Natural killer cell (primary cell): ENCODE results near the gene BACH1. TPM values are rescaled to one million over a fixed set of nuclear protein-coding genes. Genes with fewer than 3 reads are reported as not detected.

Experiments
- ATAC-seq, 3 donors: fragments of 150-1000 bp in 2 of 3; fragments of 200-7000 bp in 1 of 3; cut with Tn5 transposase; 1 replicate in 1 of 3; 2 replicates in 2 of 3; pipeline ENCODE4 v1.10.0; 2021; ENCODE audit warnings: mild to moderate bottlenecking in 2 of 3, moderate library complexity in 2 of 3
- DNase-seq, 2 donors: peaks; one replicate each; pipeline versions ENCODE4 v3.0.0 to v3.0.0-alpha.2; 2013 to 2021; ENCODE audit warnings: mixed read lengths in 1 of 2
- H3K27ac ChIP-seq: one replicate; pipeline ENCODE4 v1.5.1; 2013; ENCODE audit warnings: mild to moderate bottlenecking, low read length
- H3K27me3 ChIP-seq: one replicate; pipeline ENCODE4 v1.6.1; 2013; ENCODE audit warnings: low read length; ENCODE audit not compliant: control insufficient read depth, insufficient read depth
- H3K36me3 ChIP-seq: one replicate; pipeline ENCODE4 v1.6.1; 2013; ENCODE audit warnings: low read length; ENCODE audit not compliant: control insufficient read depth, insufficient read depth
- H3K4me1 ChIP-seq: one replicate; pipeline ENCODE4 v1.6.1; 2013; ENCODE audit warnings: low read length; ENCODE audit not compliant: control insufficient read depth, insufficient read depth
- H3K4me3 ChIP-seq: one replicate; pipeline ENCODE4 v1.5.1; 2013; ENCODE audit warnings: low read length
- H3K9me3 ChIP-seq: one replicate; pipeline ENCODE4 v1.6.1; 2013; ENCODE audit warnings: low read length; ENCODE audit not compliant: control insufficient read depth, insufficient read depth
- H3K27ac Mint-ChIP-seq, 2 donors: one replicate each; pipeline ENCODE4 v1.8.0; 2022; ENCODE audit warnings: mild to moderate bottlenecking in 2 of 2, mixed read lengths in 2 of 2, moderate library complexity in 1 of 2
- H3K27me3 Mint-ChIP-seq, 2 donors: one replicate each; pipeline ENCODE4 v1.8.0; 2022; ENCODE audit warnings: low read depth in 2 of 2, mixed read lengths in 2 of 2
- H3K36me3 Mint-ChIP-seq: one replicate; pipeline ENCODE4 v1.8.0; 2022; ENCODE audit warnings: mixed read lengths
- H3K4me1 Mint-ChIP-seq, 2 donors: one replicate each; pipeline ENCODE4 v1.8.0; 2022; ENCODE audit warnings: mixed read lengths in 2 of 2
- H3K4me3 Mint-ChIP-seq: one replicate; pipeline ENCODE4 v1.8.0; 2022; ENCODE audit warnings: mild to moderate bottlenecking, moderate library complexity, mixed read lengths
- H3K9me3 Mint-ChIP-seq, 2 donors: one replicate each; pipeline ENCODE4 v1.8.0; 2022; ENCODE audit warnings: mixed read lengths in 2 of 2
- WGBS: methylation state at CpG from one replicate; pipeline ENCODE4 v1.1.7; 2013; ENCODE audit warnings: missing lambda C conversion rate; ENCODE audit not compliant: insufficient coverage; 5-methylcytosine and 5-hydroxymethylcytosine counted together
- intact Hi-C: fragments of 100-400 bp; cut with micrococcal nuclease; formaldehyde crosslinking; loops from one replicate; pipeline ENCODE4 v1.14.2; 2022
- total RNA-seq, 4 donors: library from RNA; stranded (reverse); fragments of 120-200 nt in 1 of 4; gene quantifications; one replicate each; pipeline versions ENCODE4 v1.2.3 to v1.2.4, GENCODE V29; 2013 to 2022
- TF ChIP-seq, protein P1 (sequence below): fragments of 200-600 bp; IDR thresholded peaks from one replicate; pipeline ENCODE4 v1.8.0; 2022; ENCODE audit warnings: antibody characterized with exemption

BACH1 gene
- total RNA-seq, 3 donors from 2014 or later (not counting 1 experiment from before 2014, with no cell fraction given) = 74.2 to 111 (median 86.3) TPM

DNA sequence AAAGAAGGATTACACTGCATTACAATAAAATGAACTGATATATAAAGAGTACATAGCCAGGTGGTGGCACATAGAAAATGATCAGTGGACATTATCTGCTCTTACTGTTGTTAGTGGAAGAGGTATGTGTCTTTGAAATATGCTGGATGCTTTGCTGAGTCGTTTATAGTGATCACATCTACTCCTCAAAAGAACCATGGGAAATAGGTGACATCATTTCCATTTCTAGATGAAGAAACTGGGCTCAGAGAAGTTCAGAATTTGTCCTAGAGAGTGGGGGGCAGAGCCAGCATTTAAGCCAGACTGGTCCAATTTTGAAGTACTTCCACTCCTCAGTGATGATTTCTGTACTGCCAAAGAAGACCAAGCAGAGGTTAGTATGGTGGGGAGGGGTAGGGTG, 34.0 kb upstream of the BACH1 start:
- intact Hi-C loops = loop anchor here (10.0 kb wide), 1 partner anchor 80 kb away; no protein-coding TSS in a partner anchor
- no peaks in the 10 kb centered on the region for H3K27me3 ChIP-seq
- Mint-ChIP-seq H3K27ac (no peak overlapping the region), H3K9me3 (no peaks in the 10 kb centered on the region), H3K36me3 (no peaks in the 10 kb centered on the region), H3K4me3 (no peak overlapping the region), H3K4me1 (no peaks in the 10 kb centered on the region), H3K27me3 (peaks cover 3 to 8% of the 10 kb centered on the region in 2 donors)
- H3K36me3 ChIP-seq = no peaks in the 10 kb centered on the region
- H3K9me3 ChIP-seq = no peaks in the 10 kb centered on the region
- DNase-seq = no peak
- no peak for ATAC-seq
- H3K27ac ChIP-seq = no peak overlapping the region
- TF ChIP-seq, protein P1, sequence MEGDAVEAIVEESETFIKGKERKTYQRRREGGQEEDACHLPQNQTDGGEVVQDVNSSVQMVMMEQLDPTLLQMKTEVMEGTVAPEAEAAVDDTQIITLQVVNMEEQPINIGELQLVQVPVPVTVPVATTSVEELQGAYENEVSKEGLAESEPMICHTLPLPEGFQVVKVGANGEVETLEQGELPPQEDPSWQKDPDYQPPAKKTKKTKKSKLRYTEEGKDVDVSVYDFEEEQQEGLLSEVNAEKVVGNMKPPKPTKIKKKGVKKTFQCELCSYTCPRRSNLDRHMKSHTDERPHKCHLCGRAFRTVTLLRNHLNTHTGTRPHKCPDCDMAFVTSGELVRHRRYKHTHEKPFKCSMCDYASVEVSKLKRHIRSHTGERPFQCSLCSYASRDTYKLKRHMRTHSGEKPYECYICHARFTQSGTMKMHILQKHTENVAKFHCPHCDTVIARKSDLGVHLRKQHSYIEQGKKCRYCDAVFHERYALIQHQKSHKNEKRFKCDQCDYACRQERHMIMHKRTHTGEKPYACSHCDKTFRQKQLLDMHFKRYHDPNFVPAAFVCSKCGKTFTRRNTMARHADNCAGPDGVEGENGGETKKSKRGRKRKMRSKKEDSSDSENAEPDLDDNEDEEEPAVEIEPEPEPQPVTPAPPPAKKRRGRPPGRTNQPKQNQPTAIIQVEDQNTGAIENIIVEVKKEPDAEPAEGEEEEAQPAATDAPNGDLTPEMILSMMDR = no peak
- no peaks in the 10 kb centered on the region for H3K4me1 ChIP-seq
- 100% methylated on average over 1 of the region's 1 CpG for WGBS
- H3K4me3 ChIP-seq = no peak overlapping the region

DNA sequence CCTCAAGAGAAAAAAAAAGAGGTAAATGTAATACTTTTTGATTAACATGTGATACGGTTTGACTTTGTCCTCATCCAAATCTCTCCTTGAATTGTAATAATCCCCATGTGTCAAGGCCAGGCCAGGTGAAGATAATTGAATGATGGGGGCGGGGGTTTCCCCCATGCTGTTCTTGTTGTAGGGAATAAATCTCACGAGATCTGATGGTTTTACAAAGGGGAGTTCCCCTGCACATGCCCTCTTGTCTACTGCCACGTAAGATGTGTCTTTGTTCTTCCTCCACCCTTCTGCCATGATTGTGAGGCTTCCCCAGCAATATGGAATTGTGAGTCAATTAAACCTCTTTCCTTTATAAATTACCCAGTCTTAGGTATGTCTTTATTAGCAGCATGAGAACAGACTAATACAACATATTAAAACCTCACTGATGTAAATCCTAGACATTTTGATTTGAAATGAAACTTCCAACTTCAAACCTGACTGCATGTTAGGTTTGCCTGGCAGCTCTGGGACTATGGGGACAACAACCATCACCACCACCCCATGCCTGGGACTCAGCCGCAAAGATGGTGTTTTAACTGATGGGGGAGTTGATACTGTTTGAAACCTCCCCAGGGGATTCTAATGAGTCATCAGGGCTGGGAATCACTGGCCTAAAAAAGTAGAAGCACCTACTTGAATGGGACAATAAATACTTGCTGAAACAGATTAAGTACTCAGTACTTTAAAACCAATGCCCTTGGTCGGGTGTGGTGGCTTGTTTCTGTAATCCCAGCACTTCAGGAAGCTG, 32.8 kb upstream of the BACH1 start:
- no peak for ATAC-seq
- intact Hi-C loops = loop anchor here (10.0 kb wide), 1 partner anchor 79 kb away; no protein-coding TSS in a partner anchor

DNA sequence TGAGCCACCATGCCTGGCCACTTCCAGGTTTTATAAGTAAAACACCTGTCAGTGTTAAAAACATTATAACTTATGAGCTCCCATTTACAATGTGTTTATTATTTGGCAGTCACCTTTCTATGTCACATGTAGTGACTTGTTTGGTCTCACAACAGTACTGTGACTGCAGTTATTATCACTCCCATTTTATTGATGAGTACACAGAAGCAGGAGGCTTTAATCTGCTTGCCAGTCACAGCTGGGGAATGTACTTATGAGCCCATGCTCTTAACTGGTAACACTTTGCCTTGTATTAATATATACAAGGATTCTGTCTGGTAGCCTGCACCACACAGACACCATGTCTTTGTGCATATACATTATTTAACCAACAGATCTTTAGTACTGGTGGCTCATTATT, 31.1 kb upstream of the BACH1 start:
- Histone ChIP-seq H3K36me3 (no peaks in the 10 kb centered on the region), H3K27ac (no peak overlapping the region), H3K27me3 (no peaks in the 10 kb centered on the region), H3K4me3 (no peak overlapping the region), H3K9me3 (no peaks in the 10 kb centered on the region), H3K4me1 (no peaks in the 10 kb centered on the region)
- intact Hi-C loops = loop anchor here (10.0 kb wide), 1 partner anchor 77 kb away; no protein-coding TSS in a partner anchor
- no peaks in the 10 kb centered on the region for H3K9me3 Mint-ChIP-seq
- H3K4me1 Mint-ChIP-seq = no peaks in the 10 kb centered on the region
- ATAC-seq (no peak), DNase-seq (no peak)
- no peak overlapping the region for H3K4me3 Mint-ChIP-seq
- H3K36me3 Mint-ChIP-seq = no peaks in the 10 kb centered on the region
- TF ChIP-seq, protein P1 = no peak
- H3K27me3 Mint-ChIP-seq = peaks cover 6 to 10% of the 10 kb centered on the region in 2 donors
- no peak overlapping the region for H3K27ac Mint-ChIP-seq

More for the DNA sequence above, 32.8 kb upstream of the BACH1 start:
- H3K27ac ChIP-seq = no peak overlapping the region
- Mint-ChIP-seq H3K4me3 (no peak overlapping the region), H3K27me3 (peaks cover 6 to 14% of the 10 kb centered on the region in 2 donors), H3K4me1 (no peaks in the 10 kb centered on the region), H3K27ac (no peak overlapping the region), H3K36me3 (no peaks in the 10 kb centered on the region), H3K9me3 (no peaks in the 10 kb centered on the region)
- H3K27me3 ChIP-seq = no peaks in the 10 kb centered on the region
- H3K4me3 ChIP-seq = no peak overlapping the region
- H3K4me1 ChIP-seq = no peaks in the 10 kb centered on the region
- H3K9me3 ChIP-seq = no peaks in the 10 kb centered on the region
- TF ChIP-seq, protein P1 = no peak
- H3K36me3 ChIP-seq = no peaks in the 10 kb centered on the region
- 72% methylated on average over 2 of the region's 6 CpGs for WGBS
- peak in 1 of 2 donors; percentile 6 for DNase-seq
